GM18505 (cell line): ENCODE results near the gene SPRN.
A peak's percentile ranks its signal among the peaks of the same experiment; 100 is the strongest.
"Not testable (repeated sequence)": the region's sequence is repeated elsewhere in the genome, so short reads cannot be mapped to it uniquely, and the experiment has no call there.

Source experiments
- ATAC-seq: cut with Tn5 transposase; IDR thresholded peaks from one replicate; pipeline ENCODE4 v1.9.1; 2021; ENCODE audit not compliant: unreplicated experiment
- POLR2A ChIP-seq: IDR thresholded peaks from 4 replicates; pipeline ENCODE4 v1.6.1; 2011; ENCODE audit warnings: borderline replicate concordance; ENCODE audit not compliant: insufficient read depth, insufficient read length; ENCODE audit errors: extremely low read depth

SPRN gene

GRCh38 chr10:133415752-133416151 lies 8.7 kb downstream of the SPRN start:
- ATAC-seq = no peak
- TF ChIP-seq POLR2A = no peak

GRCh38 chr10:133414401-133414800 lies 10.0 kb downstream of the SPRN start:
- ATAC-seq = not testable (repeated sequence)

DNA sequence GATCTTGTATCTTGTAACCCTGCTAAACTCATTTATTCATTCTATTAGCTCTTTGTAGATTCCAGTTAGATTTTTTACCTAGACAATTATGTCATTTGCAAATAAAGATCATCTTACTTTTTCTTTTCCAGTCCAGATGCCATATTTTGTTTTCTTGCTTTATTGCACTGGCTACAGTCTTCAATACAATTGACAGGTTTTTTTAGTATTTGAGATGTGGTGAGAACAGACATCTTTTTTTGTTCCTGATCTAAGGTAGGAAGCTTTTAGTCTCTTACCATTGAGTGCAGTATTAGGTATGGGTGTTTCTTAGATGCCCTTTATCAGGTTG lies 12.1 kb downstream of the SPRN start:
- ATAC-seq = no peak
- no peak for TF ChIP-seq POLR2A

GRCh38 chr10:133411523-133412380 lies 12.7 kb downstream of the SPRN start:
- ATAC-seq = no peak
- no peak for TF ChIP-seq POLR2A

GRCh38 chr10:133405844-133406527 lies 18.4 kb downstream of the SPRN start:
- no peak for TF ChIP-seq POLR2A
- no peak for ATAC-seq

DNA sequence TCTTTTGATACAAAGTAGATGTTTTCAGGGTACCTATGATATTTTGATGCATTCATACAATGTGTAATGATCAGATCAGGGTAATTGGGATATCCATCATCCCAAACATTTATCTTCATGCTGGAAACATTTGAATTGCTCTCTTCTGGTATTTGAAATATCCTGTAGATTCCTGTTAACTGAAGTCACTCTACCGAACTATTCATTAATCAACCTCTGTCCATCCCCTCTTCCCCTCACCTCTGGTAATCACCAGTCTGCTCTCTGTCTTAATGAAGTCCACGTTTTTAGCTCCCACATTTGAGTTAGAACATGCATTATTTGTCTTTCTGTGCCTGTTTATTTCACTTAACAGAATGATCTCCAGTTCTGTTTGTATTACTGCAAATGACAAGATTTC lies 19.2 kb downstream of the SPRN start:
- no peak for TF ChIP-seq POLR2A
- ATAC-seq = no peak

DNA sequence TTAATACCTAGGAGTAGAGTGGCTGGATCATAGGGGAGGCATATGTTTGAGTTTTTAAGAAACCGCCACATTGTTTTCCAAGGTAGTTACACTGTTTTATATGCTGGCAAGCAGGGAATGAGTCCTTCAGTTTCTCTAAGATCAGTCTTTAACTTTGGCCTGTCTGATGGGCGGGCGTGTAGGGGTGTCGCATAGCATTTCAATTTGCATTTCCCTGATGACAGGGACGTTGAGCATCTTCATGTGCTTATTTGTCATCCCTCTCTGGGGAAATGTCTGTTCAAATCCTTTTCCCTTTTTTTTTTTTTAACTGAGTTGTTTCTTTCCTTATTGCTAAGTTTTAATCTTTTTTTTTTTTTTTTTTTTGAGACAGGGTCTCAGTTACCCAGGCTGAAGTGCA lies 20.6 kb downstream of the SPRN start:
- no peak for TF ChIP-seq POLR2A
- no peak for ATAC-seq

- TF ChIP-seq POLR2A = no peak
- no peak for ATAC-seq
Observed at GRCh38 chr10:133403359-133403758, 21.1 kb downstream of the SPRN start.

GRCh38 chr10:133401981-133402725 lies 22.3 kb downstream of the SPRN start:
- no peak for TF ChIP-seq POLR2A
- ATAC-seq = no peak

DNA sequence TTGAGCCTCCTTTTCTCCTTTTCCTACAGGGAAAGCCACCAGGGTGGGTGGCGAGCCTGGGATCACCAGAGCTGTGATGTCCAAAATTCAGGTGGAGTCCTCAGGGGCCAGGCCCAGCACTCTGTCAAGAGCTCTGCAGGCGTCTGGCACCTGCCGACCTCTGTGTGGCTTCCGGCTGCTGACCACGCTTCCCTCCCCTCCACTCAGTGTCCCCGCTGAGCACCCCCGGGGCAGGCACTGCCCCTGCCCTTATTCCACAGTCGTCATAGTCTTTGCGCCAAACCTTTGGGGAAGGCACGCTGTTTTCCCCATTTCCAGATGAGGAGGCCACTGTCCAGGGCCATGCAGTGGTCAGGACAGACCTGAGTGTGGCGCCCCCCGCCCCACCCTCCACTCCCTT lies 22.9 kb downstream of the SPRN start:
- TF ChIP-seq POLR2A = no peak
- ATAC-seq = no peak

GRCh38 chr10:133400624-133401424 lies 23.6 kb downstream of the SPRN start:
- ATAC-seq = peak; percentile 71
- no peak for TF ChIP-seq POLR2A

- no peak for ATAC-seq
- TF ChIP-seq POLR2A = no peak
Observed at GRCh38 chr10:133399123-133399601, 25.3 kb downstream of the SPRN start.

- no peak for TF ChIP-seq POLR2A
- no peak for ATAC-seq
Observed at GRCh38 chr10:133397938-133398337, 26.5 kb downstream of the SPRN start.
